Measurements from ENCODE around the gene DDX24. TPM values are rescaled to one million over a fixed set of nuclear protein-coding genes. Genes with fewer than 3 reads are reported as not detected.

DDX24 gene
- total RNA-seq, 4 donors from 2014 or later, result 106 to 215 (median 147) TPM

GRCh38 chr14:94040247-94040646 lies 40.8 kb downstream of the DDX24 start:
- DNase-seq (ENCODE audit: low spot score) (no peak), ATAC-seq (ENCODE audit: low FRiP score) (no peak)
- no peak for TF ChIP-seq CTCF (IDR thresholded peaks at IDR 0.05)

GRCh38 chr14:94038921-94039629 lies 41.9 kb downstream of the DDX24 start:
- no peak for TF ChIP-seq CTCF (IDR thresholded peaks at IDR 0.05)
- DNase-seq (ENCODE audit: low spot score), result no peak
- no peak for ATAC-seq (ENCODE audit: low FRiP score)

- ATAC-seq (ENCODE audit: low FRiP score), result no peak
- no peak for TF ChIP-seq CTCF (IDR thresholded peaks at IDR 0.05)
- DNase-seq (ENCODE audit: low spot score), result no peak
These were observed 42.5 kb downstream of the DDX24 start for GRCh38 chr14:94038510-94038909.

GRCh38 chr14:94037954-94038353 lies 43.0 kb downstream of the DDX24 start:
- ATAC-seq (ENCODE audit: low FRiP score) (no peak), DNase-seq (ENCODE audit: low spot score) (no peak)
- no peak for TF ChIP-seq CTCF (IDR thresholded peaks at IDR 0.05)

GRCh38 chr14:94036313-94037167 lies 44.5 kb downstream of the DDX24 start:
- TF ChIP-seq CTCF (IDR thresholded peaks at IDR 0.05), result peak in 2 of 3 donors; percentile 2 to 68
- DNase-seq (ENCODE audit: low spot score) (peak; percentile 88), ATAC-seq (ENCODE audit: low FRiP score) (peak; percentile 83)

- DNase-seq (ENCODE audit: low spot score), result no peak
- no peak for TF ChIP-seq CTCF (IDR thresholded peaks at IDR 0.05)
- no peak for ATAC-seq (ENCODE audit: low FRiP score)
These were observed 46.1 kb downstream of the DDX24 start for GRCh38 chr14:94034886-94035285.

All from omental fat pad (tissue), 4 donors.